ENCODE measurements around the gene WASHC2C. TPM values are rescaled to one million over a fixed set of nuclear protein-coding genes. Genes with fewer than 3 reads are reported as not detected.
"Not testable (repeated sequence)": the region's sequence is repeated elsewhere in the genome, so short reads cannot be mapped to it uniquely, and the experiment has no call there.

Gene WASHC2C
- total RNA-seq (2021; ENCODE audit: unreplicated experiment) (21.9 TPM), Bru-seq, nascent RNA (percentile 59 among the genes with signal in this experiment), BruChase-seq, experiment 1, labeled RNA remaining after a 6-hour chase (percentile 69 among the genes with signal in this experiment), BruChase-seq, experiment 2, labeled RNA remaining after a 2-hour chase (percentile 64 among the genes with signal in this experiment)
- 8.4 and 9.0 TPM in 2 replicates for polyA plus RNA-seq (2012)
- long read RNA-seq, full-length matches to known transcripts, result 19 of 59 reads
- long read RNA-seq, partial matches to known transcripts, result 15 of 59 reads
- long read RNA-seq, other reads (novel, unspliced or antisense), result 25 of 59 reads

GRCh38 chr10:45726703-45727420 is at the start of gene WASHC2C:
WASHC2C (plus strand) TSS chr10:45727266; CDS start chr10:45727318, 52 bp downstream.
- ATAC-seq, result peak; percentile 93
- H3K79me2 ChIP-seq (ENCODE audit: insufficient read depth, low read length); DNase-seq (ENCODE audit: low read depth, low spot score); POLR2A ChIA-PET; intact Hi-C loops (cut with micrococcal nuclease); H2AFZ ChIP-seq (ENCODE audit: low read depth, low read length, poor library complexity, severe bottlenecking); H3K27me3 ChIP-seq (ENCODE audit: insufficient read depth, low read length); H3K36me3 ChIP-seq (ENCODE audit: control insufficient read depth in 1 of 2, insufficient read depth in 2 of 2, low read length in 2 of 2); H3K9me3 ChIP-seq (ENCODE audit: control insufficient read depth in 1 of 2, insufficient read depth in 1 of 2, low read depth in 1 of 2, low read length in 2 of 2); CTCF ChIA-PET; H3K9me2 ChIP-seq (ENCODE audit: insufficient read depth); H4K20me1 ChIP-seq (ENCODE audit: insufficient read depth); H3K4me1 ChIP-seq (ENCODE audit: control insufficient read depth in 1 of 2, insufficient read depth in 2 of 2, low read length in 2 of 2); RAD21 ChIA-PET (ENCODE audit: low non-redundant PET in 1 of 2, low total read pairs in 2 of 2, uncharacterized antibody in 2 of 2, unreplicated experiment in 2 of 2): not testable (repeated sequence)
- peak within 1 kb of the TSS; percentile 78 for H3K4me2 ChIP-seq (ENCODE audit: low read length)
- H3K4me3 ChIP-seq (replicated peaks in 1 of 2; ENCODE audit: low read depth in 1 of 2, low read length in 2 of 2), result peak within 1 kb of the TSS; percentile 53 to 65
- H3K9ac ChIP-seq (ENCODE audit: low read length), result peak within 1 kb of the TSS; percentile 60
- TF ChIP-seq POLR2AphosphoS5 (IDR thresholded peaks at IDR 0.05; ENCODE audit: low read depth, low read length), result peak; percentile 58
- TF ChIP-seq SP1 (IDR thresholded peaks at IDR 0.05; ENCODE audit: low read depth), result peak; percentile 39; the same call in 1 of the 2 replicates
- TF ChIP-seq ELF1 (IDR thresholded peaks at IDR 0.05; ENCODE audit: borderline replicate concordance, low read depth), result peak; percentile 75
- TF ChIP-seq, protein P1, sequence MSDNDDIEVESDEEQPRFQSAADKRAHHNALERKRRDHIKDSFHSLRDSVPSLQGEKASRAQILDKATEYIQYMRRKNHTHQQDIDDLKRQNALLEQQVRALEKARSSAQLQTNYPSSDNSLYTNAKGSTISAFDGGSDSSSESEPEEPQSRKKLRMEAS (IDR thresholded peaks at IDR 0.05), result peak; percentile 79
- peak; percentile 37; the same call in 1 of the 2 replicates for TF ChIP-seq JUND (IDR thresholded peaks at IDR 0.05)
- peak; percentile 41; the same call in 1 of the 2 replicates for TF ChIP-seq ZFX (IDR thresholded peaks at IDR 0.05)
- peak; percentile 90 for TF ChIP-seq SIN3A (IDR thresholded peaks at IDR 0.05; ENCODE audit: low read depth)
- peak; percentile 58 for TF ChIP-seq POLR2A (IDR thresholded peaks at IDR 0.05; ENCODE audit: borderline replicate concordance, extremely low read depth, insufficient read depth, insufficient read length)
- TF ChIP-seq CBX3 (IDR thresholded peaks at IDR 0.05; ENCODE audit: low read depth), result 0 out of 2 replicates have a peak, but pooled peaks have one; percentile 57
- BruUV-seq (replicated peaks), result TSS peak; percentile 80
- peak within 1 kb of the TSS; percentile 46; the same call in 1 of the 2 replicates for H3K27ac ChIP-seq (ENCODE audit: low read depth, low read length)

- ATAC-seq; DNase-seq (ENCODE audit: low read depth, low spot score); H3K4me1 ChIP-seq (ENCODE audit: control insufficient read depth in 1 of 2, insufficient read depth in 2 of 2, low read length in 2 of 2); H3K36me3 ChIP-seq (ENCODE audit: control insufficient read depth in 1 of 2, insufficient read depth in 2 of 2, low read length in 2 of 2); BruUV-seq (replicated peaks); H4K20me1 ChIP-seq (ENCODE audit: insufficient read depth); CTCF ChIA-PET; H3K27me3 ChIP-seq (ENCODE audit: insufficient read depth, low read length); POLR2A ChIA-PET; H3K4me3 ChIP-seq (replicated peaks in 1 of 2; ENCODE audit: low read depth in 1 of 2, low read length in 2 of 2); H3K9ac ChIP-seq (ENCODE audit: low read length); H3K9me3 ChIP-seq (ENCODE audit: control insufficient read depth in 1 of 2, insufficient read depth in 1 of 2, low read depth in 1 of 2, low read length in 2 of 2); RAD21 ChIA-PET (ENCODE audit: low non-redundant PET in 1 of 2, low total read pairs in 2 of 2, uncharacterized antibody in 2 of 2, unreplicated experiment in 2 of 2); H3K79me2 ChIP-seq (ENCODE audit: insufficient read depth, low read length); H3K4me2 ChIP-seq (ENCODE audit: low read length); H3K27ac ChIP-seq (ENCODE audit: low read depth, low read length); H2AFZ ChIP-seq (ENCODE audit: low read depth, low read length, poor library complexity, severe bottlenecking); H3K9me2 ChIP-seq (ENCODE audit: insufficient read depth): not testable (repeated sequence)
- intact Hi-C loops (cut with micrococcal nuclease), result loop anchor here (10.0 kb wide), 1 partner anchor 444 kb away; no protein-coding TSS in a partner anchor
These were observed 48.6 kb upstream of the WASHC2C start for GRCh38 chr10:45678467-45678866.

DNA sequence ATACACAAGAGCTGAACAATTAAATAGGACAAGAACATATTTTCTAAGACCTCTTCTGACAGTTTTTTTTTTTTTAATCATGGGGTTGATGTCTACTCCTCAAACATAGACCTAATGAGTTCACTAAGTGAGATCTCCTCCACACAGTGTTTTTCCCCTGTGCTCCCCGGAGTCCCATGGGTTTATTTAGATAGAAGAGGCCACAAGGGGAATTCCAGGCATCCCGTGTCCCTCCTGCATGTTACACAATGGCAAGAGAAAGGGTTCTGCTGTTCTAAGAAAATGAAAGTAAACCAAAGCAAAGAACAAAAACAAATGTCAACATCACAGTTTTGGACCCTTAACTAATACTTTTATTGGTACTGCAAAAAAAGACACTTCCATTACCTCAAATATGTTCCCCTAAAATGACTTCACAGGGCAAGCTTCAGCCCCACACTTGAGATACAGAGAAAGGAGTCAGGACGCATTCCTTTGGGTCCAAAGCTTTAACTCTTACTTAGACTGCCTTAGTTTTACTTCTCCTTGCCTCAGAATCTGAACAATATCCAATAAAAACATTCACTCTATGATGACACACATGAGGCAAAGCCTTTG is 16.8 kb upstream of the WASHC2C start:
- H3K4me3 ChIP-seq (replicated peaks in 1 of 2; ENCODE audit: low read depth in 1 of 2, low read length in 2 of 2); H3K36me3 ChIP-seq (ENCODE audit: control insufficient read depth in 1 of 2, insufficient read depth in 2 of 2, low read length in 2 of 2); H3K9ac ChIP-seq (ENCODE audit: low read length); H3K27ac ChIP-seq (ENCODE audit: low read depth, low read length); DNase-seq (ENCODE audit: low read depth, low spot score); RAD21 ChIA-PET (ENCODE audit: low non-redundant PET in 1 of 2, low total read pairs in 2 of 2, uncharacterized antibody in 2 of 2, unreplicated experiment in 2 of 2); POLR2A ChIA-PET; H3K4me2 ChIP-seq (ENCODE audit: low read length); ATAC-seq; H3K9me3 ChIP-seq (ENCODE audit: control insufficient read depth in 1 of 2, insufficient read depth in 1 of 2, low read depth in 1 of 2, low read length in 2 of 2); H2AFZ ChIP-seq (ENCODE audit: low read depth, low read length, poor library complexity, severe bottlenecking); CTCF ChIA-PET; H3K27me3 ChIP-seq (ENCODE audit: insufficient read depth, low read length); H3K79me2 ChIP-seq (ENCODE audit: insufficient read depth, low read length); H3K4me1 ChIP-seq (ENCODE audit: control insufficient read depth in 1 of 2, insufficient read depth in 2 of 2, low read length in 2 of 2); H4K20me1 ChIP-seq (ENCODE audit: insufficient read depth); BruUV-seq (replicated peaks); H3K9me2 ChIP-seq (ENCODE audit: insufficient read depth); intact Hi-C loops (cut with micrococcal nuclease): not testable (repeated sequence)

All from HCT116 (cell line).